ENCODE measurements around the gene DYNLT2B.
"Not testable (repeated sequence)": the region's sequence is repeated elsewhere in the genome, so short reads cannot be mapped to it uniquely, and the experiment has no call there.

- not testable (repeated sequence) for TF ChIP-seq RARB (CRISPR knock-in tag; IDR thresholded peaks at IDR 0.05); ARNTL (CRISPR knock-in tag; IDR thresholded peaks at IDR 0.05; ENCODE audit: borderline replicate concordance, low read depth); CREB5 (CRISPR knock-in tag; IDR thresholded peaks at IDR 0.05; ENCODE audit: low read depth); CSRNP3 (CRISPR knock-in tag; IDR thresholded peaks at IDR 0.05); PPARA (CRISPR knock-in tag; IDR thresholded peaks at IDR 0.05; ENCODE audit: borderline replicate concordance); CSDC2 (CRISPR knock-in tag; IDR thresholded peaks at IDR 0.05); ZFP30 (CRISPR knock-in tag; IDR thresholded peaks at IDR 0.05); PATZ1 (CRISPR knock-in tag; IDR thresholded peaks at IDR 0.05; ENCODE audit: borderline replicate concordance); ZNF70 (CRISPR knock-in tag; IDR thresholded peaks at IDR 0.05); SNAI2 (CRISPR knock-in tag; IDR thresholded peaks at IDR 0.05); ZC3H10 (CRISPR knock-in tag; IDR thresholded peaks at IDR 0.05); ESRRG (CRISPR knock-in tag; IDR thresholded peaks at IDR 0.05)
Observed at GRCh38 chr3:196302551-196302950, 15.5 kb downstream of the DYNLT2B start.

All from SK-N-SH treated with all-trans-retinoic acid at 6 μM for 48 hours (cell line).